Measurements from ENCODE around the gene WSB1.
"Not testable (repeated sequence)": the region's sequence is repeated elsewhere in the genome, so short reads cannot be mapped to it uniquely, and the experiment has no call there.

The WSB1 gene

DNA sequence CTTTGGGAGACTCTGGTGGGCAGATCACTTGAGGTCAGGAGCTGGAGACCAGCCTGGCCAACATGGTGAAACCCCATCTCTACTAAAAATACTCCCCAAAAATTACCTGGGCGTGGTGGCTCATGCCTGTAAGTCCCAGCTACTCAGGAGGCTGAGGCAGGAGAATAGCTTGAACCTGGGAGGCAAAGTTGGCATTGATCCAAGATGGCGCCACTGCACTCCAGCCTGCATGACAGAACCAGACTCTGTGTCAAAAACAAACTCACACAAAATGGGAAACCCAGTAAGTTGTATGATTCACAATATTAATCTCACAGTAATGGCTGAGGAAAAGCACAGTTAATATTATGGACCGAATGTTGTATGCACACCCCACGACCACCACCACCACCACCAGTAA is 24.3 kb downstream of the WSB1 start:
- no peak for DNase-seq

- no peak for DNase-seq
Measured at GRCh38 chr17:27318633-27319032, 24.7 kb downstream of the WSB1 start.

DNA sequence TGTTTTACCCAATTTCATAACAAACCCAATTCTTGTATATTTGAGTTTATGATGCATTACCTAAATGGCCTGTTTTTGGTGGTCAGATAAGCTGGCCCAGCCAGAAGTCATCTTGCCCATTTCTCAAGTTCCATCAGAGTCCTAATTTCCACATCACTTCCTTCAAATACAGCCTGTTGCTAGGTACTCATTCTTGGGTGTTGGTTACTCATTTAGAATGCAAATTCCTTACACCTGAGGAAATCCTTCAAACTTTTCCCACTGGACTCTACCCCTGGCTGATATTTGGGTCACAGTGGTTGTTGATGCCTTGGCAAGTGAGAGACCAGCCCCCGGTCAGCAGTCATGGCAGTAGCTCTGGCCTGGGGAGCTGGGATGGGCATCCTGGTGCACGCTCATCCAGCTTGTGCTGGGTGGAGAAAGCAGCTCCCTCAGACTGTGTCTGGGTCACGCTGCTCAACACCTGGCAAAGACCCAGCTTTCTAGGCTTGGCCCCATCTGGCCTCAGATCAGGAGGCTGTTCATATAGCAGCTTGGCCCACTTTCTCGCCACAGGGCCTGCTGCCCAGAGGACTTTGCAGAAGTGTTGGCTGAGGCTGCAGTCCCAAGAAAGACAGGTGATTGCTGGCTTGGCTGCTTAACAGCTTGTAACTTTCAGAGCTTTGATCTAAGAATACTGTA is 25.8 kb downstream of the WSB1 start:
- no peak for DNase-seq

- no peak for DNase-seq
Measured at GRCh38 chr17:27320222-27320560, 26.3 kb downstream of the WSB1 start.

DNA sequence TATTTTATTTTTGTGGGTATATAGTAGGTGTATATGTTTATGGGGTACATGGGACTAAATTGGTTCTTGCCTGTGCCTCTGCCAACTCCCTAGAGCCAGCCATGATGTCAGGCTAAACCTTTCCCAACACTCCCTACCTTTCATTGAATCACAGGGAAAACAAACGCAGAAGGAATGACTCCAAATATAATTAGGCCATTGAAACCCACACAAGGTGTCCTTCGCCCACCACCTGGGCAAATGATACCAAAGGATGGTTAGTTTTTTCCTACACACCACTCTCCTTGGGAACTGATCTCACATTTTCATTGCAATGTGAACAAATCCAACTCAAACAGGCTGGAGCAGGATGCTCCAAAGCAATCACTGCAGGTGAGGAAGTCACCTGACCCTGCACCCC is 27.5 kb downstream of the WSB1 start:
- DNase-seq, result no peak

DNA sequence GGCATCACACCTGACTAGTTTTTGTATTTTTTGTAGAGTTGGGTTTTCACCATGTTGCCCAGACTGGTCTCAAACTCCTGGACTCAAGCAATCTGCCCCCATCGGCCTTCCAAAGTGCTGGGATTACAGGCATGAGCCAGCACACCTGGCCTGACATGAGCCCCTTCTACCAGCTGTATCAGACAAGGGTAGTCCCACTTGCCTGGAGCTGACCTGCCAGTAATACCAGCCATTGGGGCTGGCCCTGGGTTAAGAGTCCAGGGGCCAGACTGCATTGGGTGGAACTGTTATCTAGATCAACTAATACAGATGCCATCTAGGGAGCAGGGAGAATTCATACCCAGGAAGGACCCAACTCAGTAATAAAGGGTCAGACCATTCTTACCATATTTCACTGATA is 28.1 kb downstream of the WSB1 start:
- DNase-seq, result no peak

DNA sequence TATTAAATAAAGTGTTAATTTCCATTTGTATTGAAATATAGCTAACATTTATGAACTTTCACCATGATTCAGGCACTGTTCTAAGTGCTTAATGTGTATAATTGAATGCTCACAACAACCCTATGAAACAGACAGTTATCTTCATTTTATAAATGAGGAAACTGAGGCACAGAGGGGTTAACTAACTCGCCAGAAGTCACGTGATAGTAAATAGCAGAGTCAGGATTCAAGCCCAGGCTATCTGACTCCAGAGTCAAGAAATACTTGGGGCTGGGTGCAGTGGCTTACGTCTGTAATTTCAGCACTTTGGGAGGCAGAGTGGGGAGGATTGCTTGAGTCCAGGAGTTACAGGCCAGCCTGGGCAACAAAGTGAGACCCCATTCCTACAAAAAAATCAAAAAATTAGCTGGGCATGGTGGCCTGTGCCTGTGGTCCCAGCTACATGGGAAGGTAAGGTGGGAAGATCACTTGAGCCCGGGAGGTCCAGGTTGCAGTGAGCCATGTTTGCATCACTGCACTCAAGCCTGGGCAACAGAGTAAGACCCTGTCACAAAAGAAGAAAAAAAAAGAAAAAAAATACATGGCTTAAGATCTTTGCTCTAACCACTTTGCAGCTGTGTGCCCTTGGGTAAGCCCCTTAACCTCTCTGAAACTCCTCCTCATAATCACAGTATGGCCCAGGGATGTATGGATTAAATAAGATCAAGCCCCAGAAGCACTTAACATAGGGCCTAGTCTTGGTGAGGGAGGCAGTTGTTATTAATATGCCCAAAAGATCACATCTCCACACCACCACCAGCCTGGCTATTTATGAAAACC is 29.0 kb downstream of the WSB1 start:
- no peak for DNase-seq

DNA sequence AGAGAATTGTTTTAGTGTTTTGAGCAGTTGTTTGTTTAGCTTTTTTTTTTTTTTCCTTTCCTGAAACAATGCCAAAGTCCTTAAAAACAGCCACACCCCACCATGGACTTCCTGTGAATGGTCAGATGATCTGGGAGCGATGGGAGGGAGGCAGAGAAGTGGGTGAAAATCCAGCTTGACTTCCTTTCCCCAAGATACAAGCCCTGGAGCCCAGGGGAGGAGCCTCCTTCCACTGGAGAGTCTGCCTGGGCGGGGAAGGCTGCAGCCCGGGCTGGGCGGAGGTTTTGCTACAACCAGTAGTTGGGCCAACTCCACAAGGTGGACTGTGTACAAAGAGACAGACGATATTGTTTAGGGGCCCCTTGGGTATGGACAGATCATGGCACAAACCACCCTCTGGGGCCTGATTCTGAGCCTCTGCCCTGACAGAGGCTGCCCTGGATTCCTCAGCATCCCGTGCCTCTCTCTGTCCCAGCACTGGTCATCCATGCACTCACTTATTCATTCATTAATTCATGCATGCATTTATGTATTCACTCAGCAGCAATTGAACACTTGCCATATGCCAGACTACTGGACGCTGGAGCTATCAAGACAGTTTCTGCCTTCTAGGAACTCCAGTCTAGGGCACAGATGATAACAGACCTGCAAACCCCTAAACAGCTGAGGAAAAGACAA is 29.8 kb downstream of the WSB1 start:
- DNase-seq, result no peak

GRCh38 chr17:27324771-27325339 is 30.9 kb downstream of the WSB1 start:
- no peak for DNase-seq

- no peak for DNase-seq
Measured at GRCh38 chr17:27326051-27326450, 32.1 kb downstream of the WSB1 start.

DNA sequence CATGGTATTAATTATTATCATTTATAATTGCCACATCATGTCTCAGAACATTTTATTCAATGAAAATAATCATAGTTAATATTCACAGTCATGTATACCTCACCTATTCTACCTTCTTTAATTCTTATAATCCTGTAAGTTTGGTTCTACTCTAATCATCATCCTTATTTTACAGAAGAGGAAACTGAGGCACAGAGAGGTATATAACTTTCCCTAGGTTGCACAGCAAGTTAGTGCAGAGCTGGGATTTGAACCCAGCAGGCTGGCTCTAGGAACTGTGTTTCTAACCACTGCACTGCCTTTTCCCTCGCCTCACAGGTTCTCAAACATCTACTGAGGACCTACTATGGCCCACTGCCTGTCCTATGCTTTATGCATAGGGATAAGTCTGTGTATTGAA is 32.7 kb downstream of the WSB1 start:
- no peak for DNase-seq

DNA sequence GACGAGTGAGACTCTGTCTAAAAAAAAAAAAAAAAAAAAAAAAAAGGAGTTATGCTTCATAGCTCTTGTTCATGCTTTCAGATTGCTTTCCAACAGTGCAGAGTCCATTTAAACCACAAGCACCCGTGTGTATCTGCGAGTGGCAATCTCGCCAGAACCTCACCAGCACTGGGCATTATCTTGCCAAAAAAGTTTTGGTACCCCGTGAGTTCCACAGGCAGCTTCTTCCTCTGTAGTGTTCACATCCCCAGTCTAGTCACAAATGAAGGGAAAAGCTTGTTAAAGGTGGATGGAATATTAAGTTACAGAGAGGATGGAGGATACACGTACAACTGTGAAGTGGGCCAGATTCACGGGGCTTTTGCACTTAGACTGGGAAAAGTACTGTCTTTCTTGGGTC is 33.5 kb downstream of the WSB1 start:
- no peak for DNase-seq

DNA sequence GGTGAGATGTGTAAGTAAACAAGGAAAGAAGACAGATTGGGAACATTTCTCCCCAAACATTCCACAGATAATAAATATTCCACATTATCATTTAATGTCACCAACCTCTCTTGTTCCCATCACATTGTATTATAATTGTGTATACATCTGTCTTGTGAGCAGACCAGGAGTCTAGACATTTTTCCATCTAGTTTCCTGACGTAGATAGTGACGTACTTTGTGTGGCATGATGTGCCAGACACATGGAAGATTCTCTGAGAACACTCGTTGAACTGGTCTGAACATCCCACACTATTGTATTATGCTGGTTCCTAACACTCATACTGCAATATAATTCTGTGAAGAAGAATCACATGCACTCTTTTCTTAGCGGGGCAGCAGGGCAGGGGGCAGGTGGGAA is 34.0 kb downstream of the WSB1 start:
- DNase-seq, result no peak

- not testable (repeated sequence) for DNase-seq
Measured at GRCh38 chr17:27328686-27329085, 34.8 kb downstream of the WSB1 start.

- DNase-seq, result no peak
Measured at GRCh38 chr17:27329146-27329805, 35.4 kb downstream of the WSB1 start.

DNA sequence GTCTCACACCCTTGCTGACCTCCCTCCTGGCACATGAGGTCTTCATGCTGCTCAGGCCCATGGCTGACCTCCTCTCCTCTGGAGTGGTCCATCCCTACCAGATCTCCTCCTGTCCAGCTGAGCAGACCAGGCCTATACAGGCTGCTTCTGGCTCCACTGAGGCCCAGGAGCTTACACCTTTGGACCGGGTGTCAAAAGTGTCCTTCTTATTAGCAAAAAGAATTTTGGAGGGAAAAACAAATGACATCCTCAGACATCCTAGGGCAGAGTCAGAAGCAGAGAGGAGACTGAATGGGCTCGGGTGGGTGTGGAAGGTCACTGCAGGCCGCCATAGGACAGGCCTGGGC is 38.1 kb downstream of the WSB1 start:
- DNase-seq, result no peak

GRCh38 chr17:27332485-27333409 is 38.8 kb downstream of the WSB1 start:
- DNase-seq, result peak; percentile 95

- DNase-seq, result peak; percentile 21
Measured at GRCh38 chr17:27333410-27333980, 39.6 kb downstream of the WSB1 start.

- no peak for DNase-seq
Measured at GRCh38 chr17:27336184-27336583, 42.3 kb downstream of the WSB1 start.

GRCh38 chr17:27338536-27338985 is 44.6 kb downstream of the WSB1 start:
- no peak for DNase-seq

DNA sequence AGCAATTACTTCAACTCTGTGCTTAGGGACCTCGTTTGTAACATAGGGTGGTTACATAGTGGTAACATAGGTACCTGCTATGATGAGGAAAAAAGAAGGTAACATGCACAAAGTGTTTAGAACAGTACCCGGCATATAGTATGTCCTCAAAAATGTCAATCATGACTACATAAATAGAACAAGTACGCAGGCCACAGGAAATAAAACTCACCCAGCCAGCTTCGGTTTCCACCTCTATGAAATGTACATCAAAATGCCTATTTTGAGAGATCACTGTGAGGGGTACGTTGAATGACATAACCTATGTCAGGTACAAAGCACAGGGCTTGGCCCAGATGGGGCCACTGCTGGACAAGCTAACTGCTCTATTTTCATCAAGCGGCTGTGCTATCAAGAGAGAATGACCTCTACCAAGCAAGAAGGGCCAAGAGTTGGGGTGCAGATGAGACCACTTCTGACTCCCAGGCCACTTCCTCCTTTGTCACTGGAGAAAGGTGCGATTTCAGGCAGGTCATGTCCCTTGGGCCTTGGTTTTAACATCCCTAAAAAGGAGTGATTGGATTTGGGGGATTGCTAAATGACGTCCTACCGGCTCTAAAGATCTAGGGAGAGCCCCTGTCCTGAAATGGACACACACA is 45.4 kb downstream of the WSB1 start:
- no peak for DNase-seq
